Fibroblast of lung (primary cell): ENCODE data around the gene RARRES2. TPM values are rescaled to one million over a fixed set of nuclear protein-coding genes. Genes with fewer than 3 reads are reported as not detected.

ENCODE experiments used
- DNase-seq, 2 donors: peaks; one replicate each; pipeline versions ENCODE4 v3.0.0 to v3.0.0-alpha.2; 2010; ENCODE audit warnings: low read depth in 2 of 2
- H2AFZ ChIP-seq: 2 replicates; pipeline ENCODE4 v1.5.1; 2012; ENCODE audit warnings: low read length, control low read depth, inconsistent platforms
- H3K27ac ChIP-seq: 2 replicates; pipeline ENCODE4 v1.5.1; 2011; ENCODE audit warnings: low read length, control low read depth; ENCODE audit not compliant: insufficient read depth
- H3K27me3 ChIP-seq: 2 replicates; pipeline ENCODE4 v1.5.1; 2011; ENCODE audit warnings: mild to moderate bottlenecking, low read length; ENCODE audit not compliant: control insufficient read depth, insufficient read depth
- H3K36me3 ChIP-seq: 2 replicates; pipeline ENCODE4 v1.5.1; 2011; ENCODE audit warnings: low read length; ENCODE audit not compliant: control insufficient read depth, insufficient read depth
- H3K4me1 ChIP-seq: 2 replicates; pipeline ENCODE4 v1.5.1; 2011; ENCODE audit warnings: low read length; ENCODE audit not compliant: control insufficient read depth, insufficient read depth; ENCODE audit errors: extremely low read depth
- H3K4me2 ChIP-seq: 2 replicates; pipeline ENCODE4 v1.5.1; 2011; ENCODE audit warnings: low read length, control low read depth; ENCODE audit not compliant: insufficient read depth; ENCODE audit errors: extremely low read depth
- H3K4me3 ChIP-seq, 4 experiments: fragments of 200-600 bp in 1 of 4; sonication (generic) in 1 of 4; replicated peaks in 1 of 4; 2 replicates each; pipeline ENCODE4 v1.5.1; 2011 to 2016; ENCODE audit warnings: low read length in 4 of 4, low read depth in 3 of 4, mild to moderate bottlenecking in 3 of 4, control low read depth in 2 of 4, inconsistent platforms in 1 of 4, mixed read lengths in 1 of 4; ENCODE audit not compliant: insufficient read depth in 1 of 4; ENCODE audit errors: control extremely low read depth in 1 of 4
- H3K79me2 ChIP-seq: 2 replicates; pipeline ENCODE4 v1.5.1; 2012; ENCODE audit warnings: mild to moderate bottlenecking, low read length, inconsistent platforms; ENCODE audit not compliant: control insufficient read depth, insufficient read depth
- H3K9ac ChIP-seq: 2 replicates; pipeline ENCODE4 v1.5.1; 2011; ENCODE audit warnings: mild to moderate bottlenecking, low read length, control low read depth; ENCODE audit not compliant: insufficient read depth
- H3K9me3 ChIP-seq: 2 replicates; pipeline ENCODE4 v1.5.1; 2012; ENCODE audit warnings: low read depth, low read length; ENCODE audit not compliant: control insufficient read depth, insufficient read depth
- H4K20me1 ChIP-seq: 2 replicates; pipeline ENCODE4 v1.5.1; 2011; ENCODE audit warnings: low read length; ENCODE audit not compliant: control insufficient read depth, insufficient read depth; ENCODE audit errors: extremely low read depth
- EZH2 ChIP-seq: IDR thresholded peaks from 2 replicates; pipeline ENCODE4 v1.5.1; 2012; ENCODE audit warnings: low read length, control low read depth, mild to moderate bottlenecking; ENCODE audit errors: missing control alignments
- polyA plus RNA-seq, 2 donors: library from polyadenylated mRNA; depleted of rRNA in 1 of 2; stranded (reverse) in 1 of 2; unstranded in 1 of 2; fragments of >200 nt; gene quantifications; 2 replicates each; pipeline ENCODE4 v1.2.1, GENCODE V29; 2011 to 2012; ENCODE audit warnings: missing spikeins in 1 of 2
- total RNA-seq: library from RNA; depleted of rRNA; stranded (reverse); fragments of >200 nt; gene quantifications from 2 replicates; pipeline ENCODE4 v1.2.1, GENCODE V29; 2014
- TF ChIP-seq, protein P1 (sequence below), 2 donors: IDR thresholded peaks in 1 of 2; conservative IDR thresholded peaks in 1 of 2; 1 replicate in 1 of 2; 2 replicates in 1 of 2; pipeline ENCODE4 v1.5.1; 2011 to 2012; ENCODE audit warnings: low read length in 2 of 2, control low read depth in 1 of 2, inconsistent platforms in 1 of 2, low read depth in 1 of 2, mild to moderate bottlenecking in 1 of 2

Gene RARRES2
- total and polyA plus RNA-seq, 2 donors (not counting 1 experiment from before 2014, with no cell fraction given) = 65.6 to 67.0 TPM

DNA sequence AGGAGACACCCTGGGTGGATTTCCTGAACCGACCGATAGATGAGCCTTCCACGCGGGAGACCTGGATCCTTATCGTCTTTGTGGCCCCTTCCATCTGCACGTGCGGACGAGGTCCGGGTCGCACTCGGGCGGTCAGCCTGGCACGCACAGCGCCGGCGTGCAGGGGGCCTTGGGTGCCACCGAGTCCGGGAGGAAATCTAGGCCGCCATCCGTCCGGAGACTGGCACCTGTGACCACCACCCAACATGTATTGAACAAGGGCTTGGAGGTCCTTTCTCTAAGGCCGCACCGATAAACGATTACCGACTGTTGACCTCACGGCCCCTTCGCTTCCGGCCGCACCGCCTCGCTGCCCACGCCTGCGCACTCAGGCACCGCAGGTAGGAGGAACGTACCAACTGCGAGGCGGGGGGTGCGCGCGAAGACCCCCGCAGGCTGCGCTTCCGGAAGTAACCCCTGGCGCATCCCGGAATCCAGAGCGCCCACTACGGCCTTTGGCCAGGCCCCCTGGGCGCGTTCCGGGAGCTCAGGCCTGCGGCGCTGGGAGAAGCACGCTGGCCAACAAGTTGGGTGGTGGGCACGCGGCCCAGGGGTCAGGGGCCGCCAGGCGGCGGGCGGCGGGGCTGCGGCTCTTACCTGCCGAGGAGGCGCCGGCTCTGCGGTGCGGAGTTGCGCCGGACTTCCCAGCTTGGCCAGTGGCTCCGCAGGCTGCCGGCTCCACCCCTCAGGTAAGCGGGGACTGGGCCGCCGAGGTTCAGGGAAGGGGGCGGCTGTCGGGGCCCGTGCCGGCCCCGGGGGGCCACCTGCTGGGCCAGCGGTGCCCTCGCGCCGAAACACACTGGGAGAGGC lies 18.4 kb downstream of the RARRES2 start, which contains the start of the genes ACTR3C and LRRC61:
ACTR3C (minus strand) TSS at position 713 of the 849 bp plus-strand sequence. CDS start 28,249 bp downstream, outside the sequence.
LRRC61 (plus strand) TSS at position 523 of the 849 bp plus-strand sequence. CDS start 13,507 bp downstream, outside the sequence.
- no peak for TF ChIP-seq EZH2
- TF ChIP-seq, protein P1, sequence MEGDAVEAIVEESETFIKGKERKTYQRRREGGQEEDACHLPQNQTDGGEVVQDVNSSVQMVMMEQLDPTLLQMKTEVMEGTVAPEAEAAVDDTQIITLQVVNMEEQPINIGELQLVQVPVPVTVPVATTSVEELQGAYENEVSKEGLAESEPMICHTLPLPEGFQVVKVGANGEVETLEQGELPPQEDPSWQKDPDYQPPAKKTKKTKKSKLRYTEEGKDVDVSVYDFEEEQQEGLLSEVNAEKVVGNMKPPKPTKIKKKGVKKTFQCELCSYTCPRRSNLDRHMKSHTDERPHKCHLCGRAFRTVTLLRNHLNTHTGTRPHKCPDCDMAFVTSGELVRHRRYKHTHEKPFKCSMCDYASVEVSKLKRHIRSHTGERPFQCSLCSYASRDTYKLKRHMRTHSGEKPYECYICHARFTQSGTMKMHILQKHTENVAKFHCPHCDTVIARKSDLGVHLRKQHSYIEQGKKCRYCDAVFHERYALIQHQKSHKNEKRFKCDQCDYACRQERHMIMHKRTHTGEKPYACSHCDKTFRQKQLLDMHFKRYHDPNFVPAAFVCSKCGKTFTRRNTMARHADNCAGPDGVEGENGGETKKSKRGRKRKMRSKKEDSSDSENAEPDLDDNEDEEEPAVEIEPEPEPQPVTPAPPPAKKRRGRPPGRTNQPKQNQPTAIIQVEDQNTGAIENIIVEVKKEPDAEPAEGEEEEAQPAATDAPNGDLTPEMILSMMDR (conservative IDR thresholded peaks at IDR 0.05 in 1 of 2, IDR thresholded peaks at IDR 0.05 in 1 of 2; ENCODE audit: low read depth in 1 of 2, low read length in 2 of 2) = no peak
- no peak within 1 kb of the TSS for H3K27ac ChIP-seq
- H3K4me2 ChIP-seq = peak within 1 kb of the TSS; percentile 25
- no peaks in the 10 kb centered on the region for H3K4me1 ChIP-seq
- no peak within 1 kb of the TSS for H3K9ac ChIP-seq
- H3K36me3 ChIP-seq = no peaks in the 10 kb centered on the region
- no peak within 1 kb of the TSS for H2AFZ ChIP-seq
- H3K27me3 ChIP-seq = no peaks in the 10 kb centered on the region
- H3K9me3 ChIP-seq = no peaks in the 10 kb centered on the region
- H3K4me3 ChIP-seq = peak within 1 kb of the TSS in 2 of 4 experiments; percentile 7 to 52
- peak in 1 of 2 donors; percentile 29 for DNase-seq
- no peaks in the 10 kb centered on the region for H4K20me1 ChIP-seq
- no peaks in the 10 kb centered on the region for H3K79me2 ChIP-seq

DNA sequence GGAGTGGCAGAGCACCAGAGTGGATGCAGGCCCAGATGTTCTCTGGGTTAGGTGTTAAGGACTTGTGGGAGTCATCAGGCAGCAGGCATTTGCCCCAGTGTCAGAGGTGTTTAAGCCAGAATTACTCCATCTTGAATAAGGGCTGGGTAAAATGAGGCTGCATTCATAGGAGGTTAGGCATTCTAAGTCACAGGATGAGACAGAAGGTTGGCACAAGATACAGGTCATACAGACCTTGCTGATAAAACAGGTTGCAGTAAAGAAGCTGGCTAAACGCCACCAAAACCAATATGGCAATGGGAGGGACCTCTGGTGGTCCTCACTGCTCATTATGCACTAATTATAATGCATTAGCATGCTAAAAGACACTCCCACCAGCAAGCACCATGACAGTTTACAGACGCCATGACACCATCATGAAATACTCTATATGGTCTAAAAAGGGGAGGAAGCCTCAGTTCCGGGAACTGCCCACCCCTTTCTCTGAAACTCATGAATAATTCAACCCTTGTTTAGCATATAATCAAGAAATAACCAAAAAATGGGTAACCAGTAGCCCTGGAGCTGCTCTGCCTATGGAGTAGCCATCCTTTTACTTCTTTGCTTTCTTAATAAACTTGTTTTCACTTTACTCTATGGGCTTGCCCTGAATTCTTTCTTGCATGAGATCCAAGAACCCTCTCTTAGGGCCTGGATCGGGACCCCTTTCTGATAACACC lies 19.2 kb downstream of the RARRES2 start:
- no peaks in the 10 kb centered on the region for H3K4me1 ChIP-seq
- no peak overlapping the region for H2AFZ ChIP-seq
- H3K4me3 ChIP-seq = peak overlapping the region in 1 of 4 experiments; percentile 36
- no peak overlapping the region for H3K9ac ChIP-seq
- no peak for DNase-seq
- H3K79me2 ChIP-seq = no peaks in the 10 kb centered on the region
- H3K36me3 ChIP-seq = no peaks in the 10 kb centered on the region
- no peaks in the 10 kb centered on the region for H3K27me3 ChIP-seq
- H3K4me2 ChIP-seq = no peak overlapping the region
- no peaks in the 10 kb centered on the region for H3K9me3 ChIP-seq
- no peak overlapping the region for H3K27ac ChIP-seq
- TF ChIP-seq, protein P1 (conservative IDR thresholded peaks at IDR 0.05 in 1 of 2, IDR thresholded peaks at IDR 0.05 in 1 of 2; ENCODE audit: low read depth in 1 of 2, low read length in 2 of 2) = no peak
- TF ChIP-seq EZH2 = no peak
- no peaks in the 10 kb centered on the region for H4K20me1 ChIP-seq

DNA sequence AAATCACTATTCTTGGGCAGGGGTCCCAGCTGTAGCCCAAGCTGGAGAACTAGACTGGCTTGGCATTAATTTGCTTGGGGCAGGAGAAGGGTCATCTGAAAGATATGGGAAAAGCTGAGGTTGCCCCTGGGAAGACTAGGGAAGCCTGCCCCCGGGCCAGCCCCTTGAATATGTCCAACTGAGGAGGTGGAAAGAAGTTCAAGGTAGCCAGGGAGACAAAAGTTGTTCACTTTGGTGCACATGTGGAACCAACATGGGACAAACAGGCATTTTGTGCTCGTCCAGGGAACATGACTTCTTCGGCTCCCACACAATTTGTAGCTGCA lies 19.7 kb downstream of the RARRES2 start:
- Histone ChIP-seq H2AFZ (no peak overlapping the region), H3K9me3 (no peaks in the 10 kb centered on the region), H4K20me1 (no peaks in the 10 kb centered on the region), H3K4me3 (no peak overlapping the region), H3K9ac (no peak overlapping the region), H3K27ac (no peak overlapping the region), H3K36me3 (no peaks in the 10 kb centered on the region), H3K4me1 (no peaks in the 10 kb centered on the region), H3K79me2 (no peaks in the 10 kb centered on the region), H3K4me2 (no peak overlapping the region), H3K27me3 (no peaks in the 10 kb centered on the region)
- no peak for TF ChIP-seq EZH2
- TF ChIP-seq, protein P1 (conservative IDR thresholded peaks at IDR 0.05 in 1 of 2, IDR thresholded peaks at IDR 0.05 in 1 of 2; ENCODE audit: low read depth in 1 of 2, low read length in 2 of 2) = no peak
- no peak for DNase-seq
